Renal cortex interstitium (tissue), 11 donors: ENCODE data around the gene PRRX1. TPM values are rescaled to one million over a fixed set of nuclear protein-coding genes. Genes with fewer than 3 reads are reported as not detected.

Experiments used
- DNase-seq, 11 donors: peaks; one replicate each; pipeline ENCODE4 v3.0.0-alpha.2; 2013; ENCODE audit warnings: low read depth in 9 of 11, low spot score in 4 of 11; ENCODE audit errors: extremely low read depth in 1 of 11
- polyA plus RNA-seq, 3 donors: library from polyadenylated mRNA; unstranded; fragments of 120-200 nt; gene quantifications; one replicate each; pipeline ENCODE4 v1.2.1, GENCODE V29; 2013; ENCODE audit not compliant: insufficient read length in 3 of 3

The PRRX1 gene
- polyA plus RNA-seq, 3 donors: 1.2 to 4.2 (median 1.4) TPM

GRCh38 chr1:170678027-170678600, 14.2 kb downstream of the PRRX1 start:
- no peak for DNase-seq

DNA sequence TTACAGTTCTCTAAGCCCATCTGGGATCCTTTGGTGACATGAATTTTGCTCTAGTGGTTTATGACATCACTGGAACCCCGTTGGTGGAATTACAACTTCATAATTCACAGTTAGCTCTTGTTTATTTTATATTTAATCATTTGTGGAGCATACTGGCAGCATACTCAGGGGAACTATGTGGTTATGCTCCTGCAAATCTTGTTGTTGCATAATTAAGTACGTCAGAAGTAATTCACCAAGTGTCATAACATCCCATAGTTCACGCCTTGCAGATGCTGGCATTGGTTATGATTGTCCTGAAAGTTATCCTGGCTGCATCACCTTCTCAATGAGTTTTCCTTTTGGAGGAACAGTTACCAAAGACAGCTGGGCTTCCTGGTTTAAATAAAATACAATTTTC, 16.5 kb downstream of the PRRX1 start:
- DNase-seq: no peak

GRCh38 chr1:170682169-170682568, 18.2 kb downstream of the PRRX1 start:
- no peak for DNase-seq

GRCh38 chr1:170682809-170683208, 18.9 kb downstream of the PRRX1 start:
- DNase-seq: no peak

GRCh38 chr1:170685166-170685565, 21.2 kb downstream of the PRRX1 start:
- DNase-seq: no peak

DNA sequence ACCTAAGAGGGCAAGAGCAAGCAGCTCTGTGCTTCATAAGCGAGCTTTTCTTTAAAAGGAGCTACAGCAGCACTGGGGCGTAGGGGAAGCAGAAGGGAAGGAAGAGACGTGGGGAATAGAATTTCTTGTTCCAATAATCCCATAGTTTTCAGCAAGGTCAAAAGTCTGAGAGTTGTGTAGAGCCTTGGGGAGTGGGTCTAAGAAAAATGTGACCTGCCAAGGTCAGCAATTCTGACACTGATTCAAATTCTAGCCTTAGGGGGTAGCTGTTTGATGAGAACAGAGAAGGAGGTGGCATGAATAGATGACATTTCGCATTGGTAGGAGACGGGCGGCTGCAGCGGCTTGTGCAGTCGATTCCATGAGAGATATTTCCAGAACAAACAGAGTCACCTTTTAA, 22.4 kb downstream of the PRRX1 start:
- no peak for DNase-seq

DNA sequence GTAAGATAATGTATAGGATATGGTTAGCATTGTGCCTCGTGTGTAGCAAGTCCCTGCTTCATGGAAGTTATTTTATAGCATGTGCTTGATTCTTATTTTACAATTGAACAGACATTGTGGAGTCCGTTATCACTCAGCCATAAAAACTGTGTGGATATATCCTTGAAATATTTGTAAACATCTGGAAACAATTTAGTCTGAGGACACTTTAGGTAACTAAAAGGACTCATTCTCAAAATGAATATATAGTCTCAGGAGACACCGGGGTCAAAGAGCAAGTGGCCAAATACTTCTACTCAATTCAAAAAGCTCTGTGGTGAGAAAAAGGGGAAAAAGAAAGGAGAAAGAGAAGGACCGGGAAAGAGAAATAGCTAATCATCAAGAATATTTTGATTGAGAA, 23.7 kb downstream of the PRRX1 start:
- no peak for DNase-seq

- DNase-seq: no peak
Observed at GRCh38 chr1:170691258-170691657, 27.3 kb downstream of the PRRX1 start.

GRCh38 chr1:170692866-170693575, 29.1 kb downstream of the PRRX1 start:
- no peak for DNase-seq

GRCh38 chr1:170694172-170694926, 30.4 kb downstream of the PRRX1 start:
- DNase-seq: no peak

DNA sequence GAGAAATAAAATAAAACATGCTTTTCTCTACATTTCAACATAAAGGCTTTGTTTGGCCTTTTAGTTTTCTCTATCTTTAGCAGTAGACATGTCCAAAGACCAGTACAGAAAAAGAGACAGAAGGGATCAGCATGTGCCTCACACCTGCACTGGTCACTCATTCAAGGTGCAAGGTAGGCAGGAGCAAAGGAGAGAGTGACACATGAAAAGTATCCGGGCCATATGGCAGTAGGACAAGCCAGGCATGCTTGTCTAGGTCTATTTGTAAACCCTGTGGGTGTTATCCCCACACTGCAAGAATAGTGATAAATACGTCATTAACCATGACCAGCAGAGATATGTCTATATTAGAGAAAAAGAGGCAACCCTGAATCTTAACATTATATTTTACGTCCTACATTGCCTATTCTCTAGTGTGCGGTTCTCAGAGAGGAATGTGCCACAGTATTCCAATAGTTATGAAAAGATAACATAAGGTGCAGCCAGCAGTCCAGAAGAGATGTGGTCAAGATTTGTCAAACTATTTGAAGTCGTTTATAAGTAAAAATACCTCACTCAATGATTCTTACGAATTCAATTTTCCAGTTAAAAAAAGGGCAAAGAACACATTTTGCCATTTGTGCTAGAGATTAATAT, 32.1 kb downstream of the PRRX1 start:
- no peak for DNase-seq

DNA sequence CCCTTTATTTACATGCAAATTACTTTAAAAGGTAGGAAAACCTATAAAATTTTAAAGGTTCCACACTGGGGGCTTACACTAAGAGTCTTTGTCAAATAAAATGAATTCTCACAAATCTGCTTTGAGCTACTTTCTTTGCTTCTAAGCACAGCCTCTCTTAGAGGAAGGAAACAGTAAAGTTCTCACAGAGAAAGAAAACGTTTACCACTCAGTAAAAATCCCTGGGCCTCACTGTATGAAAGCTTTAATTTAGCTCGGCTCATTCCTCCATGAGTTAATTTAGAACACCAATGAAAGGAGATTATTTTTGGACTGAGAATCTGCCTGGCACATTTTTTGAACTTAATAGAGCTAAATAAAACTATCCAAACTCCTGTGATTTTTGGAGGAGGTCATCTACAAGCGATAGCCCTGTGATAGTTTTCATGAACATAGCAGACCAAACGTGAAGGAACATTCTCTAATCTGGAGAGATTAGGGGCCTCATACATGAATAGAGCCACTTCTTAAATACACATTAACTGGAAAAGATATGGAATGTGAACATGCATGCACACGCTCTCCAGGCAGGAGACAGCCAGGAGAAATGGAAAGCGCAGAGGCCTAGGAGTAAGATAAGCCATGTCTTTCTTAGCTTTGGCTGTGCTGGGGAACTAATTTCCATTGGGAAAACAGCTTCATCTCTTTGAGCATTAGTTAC, 32.8 kb downstream of the PRRX1 start:
- DNase-seq: no peak

- no peak for DNase-seq
Observed at GRCh38 chr1:170697316-170697715, 33.4 kb downstream of the PRRX1 start.

GRCh38 chr1:170698301-170699275, 34.7 kb downstream of the PRRX1 start:
- DNase-seq: no peak

GRCh38 chr1:170699696-170700095, 35.8 kb downstream of the PRRX1 start:
- DNase-seq: no peak

DNA sequence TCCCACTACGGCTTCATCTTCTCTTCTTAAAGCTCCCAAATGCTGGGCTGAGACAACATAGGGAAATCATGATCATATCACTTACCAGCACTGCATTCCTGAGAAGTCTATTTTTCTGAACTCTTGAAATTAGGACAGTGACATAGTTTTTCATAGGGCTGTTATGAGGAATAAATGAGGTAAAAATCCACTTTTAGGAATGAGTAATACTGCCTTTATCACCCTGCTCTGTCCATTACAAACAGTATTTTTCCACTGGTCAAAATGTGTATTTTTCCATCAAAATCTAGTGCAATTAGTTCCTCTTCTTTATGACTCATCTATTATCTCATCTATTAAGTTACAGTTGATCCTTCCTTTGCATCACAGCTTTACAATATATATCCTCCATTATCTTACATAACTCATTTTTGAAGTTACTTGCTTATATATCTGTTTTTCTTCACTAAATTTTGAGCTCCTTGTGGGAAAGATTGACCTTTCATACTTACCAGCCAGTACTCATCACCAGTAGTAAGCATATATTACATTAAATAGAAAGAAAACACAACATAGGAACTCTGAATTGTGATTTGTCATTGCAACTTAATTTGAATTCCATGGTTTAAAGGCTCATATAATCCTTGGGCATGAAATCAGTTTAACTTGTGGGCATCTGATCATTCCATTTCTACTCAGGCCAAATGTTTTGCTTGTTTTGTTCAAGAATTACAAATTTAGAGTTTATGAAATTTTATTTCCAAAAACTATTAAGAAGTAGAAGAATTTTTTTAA, 37.1 kb downstream of the PRRX1 start:
- DNase-seq: no peak

DNA sequence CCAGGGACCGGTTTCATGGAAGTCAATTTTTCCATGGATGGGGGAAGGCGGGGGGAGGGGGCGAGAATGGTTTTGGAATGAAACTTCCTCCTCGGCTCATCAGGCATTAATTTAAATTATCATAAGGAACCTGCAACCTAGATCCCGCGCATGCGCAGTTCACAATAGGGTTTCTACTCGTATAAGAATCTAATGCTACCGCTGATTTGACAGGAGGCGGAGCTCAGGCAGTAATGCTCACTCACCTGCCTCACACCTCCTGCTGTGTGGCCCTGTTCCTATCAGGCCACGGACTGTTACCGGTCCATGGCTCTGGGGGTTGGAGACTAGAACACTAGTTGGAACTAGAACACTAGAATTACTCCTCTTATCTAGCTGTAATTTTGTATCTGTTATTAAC, 38.0 kb downstream of the PRRX1 start:
- no peak for DNase-seq

DNA sequence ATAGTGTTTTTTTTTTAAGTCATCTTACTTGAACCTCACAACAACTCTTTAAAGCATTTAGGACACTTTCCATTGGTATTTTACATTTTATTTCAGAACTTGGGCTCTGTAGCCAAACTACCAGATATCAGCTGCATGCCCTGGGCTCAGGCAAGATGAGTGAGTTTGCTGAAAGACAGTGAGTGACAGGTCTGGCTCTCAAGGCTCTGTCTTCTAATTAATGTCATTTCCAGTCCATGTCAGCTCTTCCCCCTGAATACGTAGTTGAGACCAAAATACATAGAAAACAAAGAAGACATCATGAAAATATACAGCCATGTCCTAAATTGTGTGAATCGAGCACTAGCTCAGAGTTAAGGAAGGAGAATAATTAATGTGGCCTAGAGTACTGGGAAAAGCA, 39.7 kb downstream of the PRRX1 start:
- DNase-seq: no peak
